Measurements from ENCODE around the gene BNIP1.

Gene BNIP1

GRCh38 chr5:173213236-173213933, 69.1 kb downstream of the BNIP1 start:
- DNase-seq, result no peak
